Mammary epithelial cell (primary cell): Measurements from ENCODE around the gene RIPK4.

Experiments used
- CTCF ChIP-seq, 2 donors: IDR thresholded peaks in 1 of 2; conservative IDR thresholded peaks in 1 of 2; 2 replicates each; pipeline ENCODE4 v1.5.1; 2011 to 2012; ENCODE audit warnings: inconsistent platforms in 2 of 2, low read length in 2 of 2, mild to moderate bottlenecking in 2 of 2, control low read depth in 1 of 2, low read depth in 1 of 2; ENCODE audit not compliant: insufficient read depth in 1 of 2; ENCODE audit errors: extremely low read depth in 1 of 2
- EZH2 ChIP-seq: IDR thresholded peaks from 2 replicates; pipeline ENCODE4 v1.6.1; 2012; ENCODE audit warnings: low read length, inconsistent platforms, borderline replicate concordance

GRCh38 chr21:41806773-41807172, 39.9 kb upstream of the RIPK4 start:
- TF ChIP-seq CTCF (conservative IDR thresholded peaks at IDR 0.05 in 1 of 2, IDR thresholded peaks at IDR 0.05 in 1 of 2; ENCODE audit: extremely low read depth in 1 of 2, insufficient read depth in 1 of 2, low read depth in 1 of 2, low read length in 2 of 2) (no peak), EZH2 (no peak)
